PC-9 (cell line): ENCODE results near the gene SEMA5A. TPM values are rescaled to one million over a fixed set of nuclear protein-coding genes. Genes with fewer than 3 reads are reported as not detected.

ENCODE experiments used
- BruUV-seq: library from RNA; stranded (reverse); fragments of 400-500 nt; replicated peaks from 2 replicates; lab custom pipeline; 2021; lab: Mats Ljungman, UMichigan
- CTCF ChIA-PET: fragments of 300-600 bp; sonication (Branson Sonifier 250); formaldehyde crosslinking; loops from one replicate; lab custom pipeline; 2022; ENCODE audit warnings: antibody characterized with exemption; lab: Charles Lee
- POLR2A ChIA-PET: fragments of 300-600 bp; sonication (Branson Sonifier 250); formaldehyde crosslinking; loops from one replicate; lab custom pipeline; 2022; ENCODE audit warnings: antibody characterized with exemption; ENCODE audit not compliant: unreplicated experiment; lab: Charles Lee
- DNase-seq, 2 experiments: peaks; one replicate each; pipeline versions ENCODE4 v3.0.0 to v3.0.0-alpha.2; 2015 to 2022; ENCODE audit warnings: mixed read lengths in 1 of 2
- H2AFZ ChIP-seq: fragments of 200-600 bp; sonication (generic); 2 replicates; pipeline ENCODE4 v1.8.1; 2017; ENCODE audit warnings: antibody characterized with exemption
- H3F3A ChIP-seq: fragments of 200-600 bp; sonication (generic); 2 replicates; pipeline ENCODE4 v1.8.1; 2017; ENCODE audit warnings: antibody characterized with exemption, mild to moderate bottlenecking, low read depth; ENCODE audit not compliant: insufficient read depth
- H3K27ac ChIP-seq: fragments of 200-600 bp; sonication (generic); 2 replicates; pipeline ENCODE4 v1.6.1; 2016; ENCODE audit warnings: mixed run types
- H3K27me3 ChIP-seq: fragments of 200-600 bp; sonication (generic); 2 replicates; pipeline ENCODE4 v1.6.1; 2016; ENCODE audit warnings: low read depth, mixed run types; ENCODE audit not compliant: insufficient read depth
- H3K36me3 ChIP-seq: fragments of 200-600 bp; sonication (generic); 2 replicates; pipeline ENCODE4 v1.6.1; 2016; ENCODE audit warnings: low read depth, mixed run types
- H3K4me1 ChIP-seq: fragments of 200-600 bp; sonication (generic); replicated peaks from 2 replicates; pipeline ENCODE4 v1.6.1; 2016; ENCODE audit warnings: mixed run types; ENCODE audit not compliant: insufficient read depth
- H3K4me2 ChIP-seq: fragments of 200-600 bp; sonication (generic); 2 replicates; pipeline ENCODE4 v1.6.1; 2017; ENCODE audit warnings: mixed run types
- H3K4me3 ChIP-seq: fragments of 200-600 bp; sonication (generic); 2 replicates; pipeline ENCODE4 v1.6.1; 2016; ENCODE audit warnings: mixed run types
- H3K79me2 ChIP-seq: fragments of 200-600 bp; sonication (generic); 2 replicates; pipeline ENCODE4 v1.6.1; 2017; ENCODE audit warnings: low read depth, mixed run types
- H3K9me2 ChIP-seq: fragments of 200-600 bp; sonication (generic); 2 replicates; pipeline ENCODE4 v1.8.1; 2017; ENCODE audit warnings: mild to moderate bottlenecking; ENCODE audit not compliant: insufficient read depth
- H3K9me3 ChIP-seq: fragments of 200-600 bp; sonication (generic); 2 replicates; pipeline ENCODE4 v1.8.1; 2016; ENCODE audit warnings: low read depth; ENCODE audit not compliant: insufficient read depth
- H4K20me1 ChIP-seq: fragments of 200-600 bp; sonication (generic); 2 replicates; pipeline ENCODE4 v1.8.1; 2017; ENCODE audit not compliant: insufficient read depth
- EZH2 ChIP-seq: fragments of 200-600 bp; sonication (generic); IDR thresholded peaks from 2 replicates; pipeline ENCODE4 v1.8.0; 2017; ENCODE audit warnings: antibody characterized with exemption, low read depth
- intact Hi-C: fragments of 100-400 bp; cut with micrococcal nuclease; formaldehyde crosslinking; loops from one replicate; pipeline ENCODE4 v1.10.0; 2022; ENCODE audit not compliant: unreplicated experiment
- total RNA-seq: library from RNA; stranded (reverse); gene quantifications from 2 replicates; pipeline ENCODE4 v1.2.3, GENCODE V29; 2021
- TF ChIP-seq, protein P1 (sequence below): fragments of 200-600 bp; sonication (generic); conservative IDR thresholded peaks from 2 replicates; pipeline ENCODE4 v1.6.1; 2017; ENCODE audit warnings: mixed run types, antibody characterized with exemption, mild to moderate bottlenecking, moderate library complexity

SEMA5A gene
- total RNA-seq, 1 experiment from 2014 or later: not detected

DNA sequence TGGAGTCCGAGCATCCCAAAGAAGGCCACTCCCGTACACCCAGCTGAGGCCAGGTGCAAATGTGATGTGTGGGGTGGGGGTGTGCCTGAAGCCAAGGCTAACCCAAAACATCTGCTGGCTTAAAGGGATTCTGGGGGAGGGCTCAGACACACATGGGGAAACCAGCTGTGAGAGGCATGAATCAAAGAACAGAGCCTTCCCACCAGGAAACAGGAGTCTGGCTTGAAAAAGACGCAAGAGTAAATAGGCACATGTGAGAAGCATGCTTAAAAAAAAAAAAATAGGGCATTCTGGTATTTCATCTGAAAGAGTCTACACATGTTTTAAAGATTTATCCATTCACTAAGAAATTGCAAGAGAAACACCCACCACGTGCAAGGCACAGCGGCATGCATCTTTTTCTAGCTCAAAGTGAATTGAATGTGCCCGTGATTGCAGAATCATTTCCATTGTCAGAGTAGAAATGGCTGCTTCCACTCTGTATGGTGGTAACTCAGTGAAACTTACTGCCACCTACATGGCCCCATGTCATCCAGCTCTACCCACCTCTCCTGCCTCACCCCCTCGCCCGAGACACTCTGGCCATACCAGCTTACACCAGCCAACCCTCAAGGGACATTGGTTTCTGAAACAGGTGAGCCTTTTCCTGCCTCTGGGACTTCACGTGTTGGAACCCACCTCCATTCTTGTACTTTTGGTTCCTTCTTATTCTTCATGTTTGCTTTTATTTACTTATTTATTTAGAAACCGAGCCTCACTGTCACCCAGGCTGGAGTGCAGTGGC is 71.5 kb downstream of the SEMA5A start:
- no peak for DNase-seq
- Histone ChIP-seq H2AFZ (no peak overlapping the region), H3K4me1 (no peaks in the 10 kb centered on the region), H3K9me3 (peaks cover 22% of the 10 kb centered on the region), H3K27me3 (no peaks in the 10 kb centered on the region), H3K4me3 (no peak overlapping the region), H3K4me2 (no peak overlapping the region), H3K27ac (no peak overlapping the region), H3K79me2 (no peaks in the 10 kb centered on the region), H4K20me1 (no peaks in the 10 kb centered on the region), H3K36me3 (no peaks in the 10 kb centered on the region), H3F3A (no peaks in the 10 kb centered on the region), H3K9me2 (no peaks in the 10 kb centered on the region)
- POLR2A ChIA-PET: no interaction called here
- TF ChIP-seq EZH2: no peak
- TF ChIP-seq, protein P1, sequence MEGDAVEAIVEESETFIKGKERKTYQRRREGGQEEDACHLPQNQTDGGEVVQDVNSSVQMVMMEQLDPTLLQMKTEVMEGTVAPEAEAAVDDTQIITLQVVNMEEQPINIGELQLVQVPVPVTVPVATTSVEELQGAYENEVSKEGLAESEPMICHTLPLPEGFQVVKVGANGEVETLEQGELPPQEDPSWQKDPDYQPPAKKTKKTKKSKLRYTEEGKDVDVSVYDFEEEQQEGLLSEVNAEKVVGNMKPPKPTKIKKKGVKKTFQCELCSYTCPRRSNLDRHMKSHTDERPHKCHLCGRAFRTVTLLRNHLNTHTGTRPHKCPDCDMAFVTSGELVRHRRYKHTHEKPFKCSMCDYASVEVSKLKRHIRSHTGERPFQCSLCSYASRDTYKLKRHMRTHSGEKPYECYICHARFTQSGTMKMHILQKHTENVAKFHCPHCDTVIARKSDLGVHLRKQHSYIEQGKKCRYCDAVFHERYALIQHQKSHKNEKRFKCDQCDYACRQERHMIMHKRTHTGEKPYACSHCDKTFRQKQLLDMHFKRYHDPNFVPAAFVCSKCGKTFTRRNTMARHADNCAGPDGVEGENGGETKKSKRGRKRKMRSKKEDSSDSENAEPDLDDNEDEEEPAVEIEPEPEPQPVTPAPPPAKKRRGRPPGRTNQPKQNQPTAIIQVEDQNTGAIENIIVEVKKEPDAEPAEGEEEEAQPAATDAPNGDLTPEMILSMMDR: no peak
- intact Hi-C loops: no loop called here
- BruUV-seq: no TSS peak
- CTCF ChIA-PET: no interaction called here

DNA sequence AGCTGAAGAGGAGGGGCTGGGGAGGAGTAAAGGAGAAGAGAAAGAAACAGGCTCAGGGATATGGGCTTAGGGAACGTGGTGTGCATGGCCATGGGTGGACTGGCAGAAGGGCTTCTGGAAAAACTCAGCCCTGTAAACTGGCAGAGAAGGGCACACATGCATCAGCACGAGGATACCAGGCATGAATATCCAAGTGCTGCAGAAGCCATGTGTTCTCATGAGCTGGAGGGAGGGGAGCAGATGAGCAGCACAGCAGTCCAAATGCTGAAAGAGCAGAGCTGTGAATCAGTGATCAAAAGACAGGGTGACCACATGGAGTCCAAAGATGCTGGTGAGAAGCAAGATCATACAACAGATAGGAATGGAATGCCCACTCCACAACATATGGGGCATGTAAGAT is 72.3 kb downstream of the SEMA5A start:
- H3K79me2 ChIP-seq: no peaks in the 10 kb centered on the region
- H3K27me3 ChIP-seq: no peaks in the 10 kb centered on the region
- H3K9me2 ChIP-seq: no peaks in the 10 kb centered on the region
- BruUV-seq: no TSS peak
- peaks cover 20% of the 10 kb centered on the region for H3K9me3 ChIP-seq
- H3K27ac ChIP-seq: no peak overlapping the region
- H3K4me3 ChIP-seq: no peak overlapping the region
- POLR2A ChIA-PET: interaction anchor here (0.6 kb wide), 1 partner anchor 10 kb away, joined by 3 read pairs; no protein-coding TSS in a partner anchor
- CTCF ChIA-PET: no interaction called here
- no peaks in the 10 kb centered on the region for H4K20me1 ChIP-seq
- H3K4me1 ChIP-seq: no peaks in the 10 kb centered on the region
- no peaks in the 10 kb centered on the region for H3F3A ChIP-seq
- no peaks in the 10 kb centered on the region for H3K36me3 ChIP-seq
- no peak overlapping the region for H2AFZ ChIP-seq
- intact Hi-C loops: no loop called here
- no peak overlapping the region for H3K4me2 ChIP-seq
- no peak for DNase-seq
- no peak for TF ChIP-seq EZH2
- TF ChIP-seq, protein P1: no peak

DNA sequence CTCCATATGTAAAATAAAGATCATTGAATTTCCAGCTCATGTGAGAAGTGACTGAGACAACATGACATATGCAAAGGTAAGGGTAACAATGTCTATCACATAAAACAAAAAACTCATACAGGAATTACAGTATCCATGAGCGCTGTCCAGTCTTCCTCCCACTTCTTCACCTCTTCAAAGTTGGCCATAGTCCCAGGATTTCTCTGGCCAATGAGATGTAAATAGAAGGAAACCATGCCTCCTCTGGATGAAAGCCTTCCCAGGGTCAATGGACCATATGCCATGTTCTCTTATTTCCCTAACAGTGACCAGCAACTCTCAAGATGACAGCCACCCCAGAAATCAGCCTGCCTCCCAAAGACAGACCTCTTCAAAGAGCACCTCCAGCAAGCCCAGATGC is 75.5 kb downstream of the SEMA5A start:
- H3F3A ChIP-seq: no peaks in the 10 kb centered on the region
- H4K20me1 ChIP-seq: no peaks in the 10 kb centered on the region
- TF ChIP-seq EZH2: no peak
- TF ChIP-seq, protein P1: no peak
- H3K4me2 ChIP-seq: no peak overlapping the region
- no peak overlapping the region for H3K27ac ChIP-seq
- H3K36me3 ChIP-seq: no peaks in the 10 kb centered on the region
- BruUV-seq: no TSS peak
- H3K4me1 ChIP-seq: peaks cover 10% of the 10 kb centered on the region
- ChIA-PET POLR2A (no interaction called here), CTCF (no interaction called here)
- no peaks in the 10 kb centered on the region for H3K9me2 ChIP-seq
- H3K4me3 ChIP-seq: no peak overlapping the region
- H3K79me2 ChIP-seq: no peaks in the 10 kb centered on the region
- no peaks in the 10 kb centered on the region for H3K9me3 ChIP-seq
- intact Hi-C loops: no loop called here
- no peak overlapping the region for H2AFZ ChIP-seq
- DNase-seq: no peak
- H3K27me3 ChIP-seq: no peaks in the 10 kb centered on the region
